ENCODE measurements around the gene HEXIM1.

The HEXIM1 gene

GRCh38 chr17:45175759-45176115 is 27.5 kb downstream of the HEXIM1 start:
- DNase-seq: no peak

GRCh38 chr17:45177563-45177962 is 29.3 kb downstream of the HEXIM1 start:
- no peak for DNase-seq

GRCh38 chr17:45184144-45184543 is 35.9 kb downstream of the HEXIM1 start:
- no peak for DNase-seq

GRCh38 chr17:45186801-45187354 is 38.6 kb downstream of the HEXIM1 start:
- no peak for DNase-seq

GRCh38 chr17:45189009-45189408 is 40.7 kb downstream of the HEXIM1 start:
- DNase-seq: no peak

GRCh38 chr17:45190503-45191255 is 42.4 kb downstream of the HEXIM1 start:
- DNase-seq: no peak

GRCh38 chr17:45195424-45195823 is 47.1 kb downstream of the HEXIM1 start:
- DNase-seq: no peak

- no peak for DNase-seq
These were observed 48.8 kb downstream of the HEXIM1 start for GRCh38 chr17:45197108-45197507.

- peak; percentile 93 for DNase-seq
These were observed 49.5 kb downstream of the HEXIM1 start for GRCh38 chr17:45197555-45198334.

GRCh38 chr17:45200701-45201100 is 52.4 kb downstream of the HEXIM1 start:
- DNase-seq: peak; percentile 16

- DNase-seq: no peak
These were observed 53.2 kb downstream of the HEXIM1 start for GRCh38 chr17:45201457-45201856.

All from RPMI8226 (cell line).